OCI-LY7 (cell line): ENCODE results near the gene SVOPL. TPM values are rescaled to one million over a fixed set of nuclear protein-coding genes. Genes with fewer than 3 reads are reported as not detected.

Experiments used
- BruUV-seq: library from RNA; stranded (reverse); fragments of 400-500 nt; replicated peaks from 2 replicates; lab custom pipeline; 2021; lab: Mats Ljungman, UMichigan
- CTCF ChIA-PET: fragments of 300-600 bp; sonication (Branson Sonifier 250); formaldehyde crosslinking; loops from one replicate; lab custom pipeline; 2022; ENCODE audit warnings: antibody characterized with exemption; ENCODE audit not compliant: unreplicated experiment; lab: Charles Lee
- POLR2A ChIA-PET: fragments of 300-600 bp; sonication (Branson Sonifier 250); formaldehyde crosslinking; loops from one replicate; lab custom pipeline; 2022; ENCODE audit warnings: antibody characterized with exemption; lab: Charles Lee
- DNase-seq: peaks from one replicate; pipeline ENCODE4 v3.0.0-alpha.2; 2015; ENCODE audit warnings: low spot score
- H2AFZ ChIP-seq: fragments of 200-600 bp; sonication (generic), shearing (Covaris generic); 2 replicates; pipeline ENCODE4 v1.6.1; 2014; ENCODE audit warnings: mild to moderate bottlenecking, antibody characterized with exemption, low read length, moderate library complexity
- H3K27ac ChIP-seq: fragments of 200-600 bp; sonication (generic); 2 replicates; pipeline ENCODE4 v1.5.1; 2014; ENCODE audit warnings: mixed run types, low read depth, mild to moderate bottlenecking, moderate library complexity, low read length, inconsistent platforms; ENCODE audit not compliant: poor library complexity, severe bottlenecking
- H3K36me3 ChIP-seq: fragments of 200-600 bp; sonication (generic); 2 replicates; pipeline ENCODE4 v1.6.1; 2014; ENCODE audit warnings: mild to moderate bottlenecking, antibody characterized with exemption, low read length, moderate library complexity, mixed read lengths; ENCODE audit not compliant: insufficient read depth
- H3K4me1 ChIP-seq: fragments of 200-600 bp; sonication (generic); 2 replicates; pipeline ENCODE4 v1.5.1; 2014; ENCODE audit warnings: mild to moderate bottlenecking, low read length; ENCODE audit not compliant: insufficient read depth, poor library complexity, severe bottlenecking
- H3K4me2 ChIP-seq: fragments of 200-600 bp; sonication (generic); 2 replicates; pipeline ENCODE4 v1.6.1; 2014; ENCODE audit warnings: mild to moderate bottlenecking, low read length
- H3K4me3 ChIP-seq: fragments of 200-600 bp; sonication (generic); 2 replicates; pipeline ENCODE4 v1.5.1; 2014; ENCODE audit warnings: mild to moderate bottlenecking, low read depth, low read length; ENCODE audit not compliant: poor library complexity, severe bottlenecking
- H3K79me2 ChIP-seq: fragments of 200-600 bp; sonication (generic); 2 replicates; pipeline ENCODE4 v1.6.1; 2016; ENCODE audit warnings: low read depth, mild to moderate bottlenecking, low read length, moderate library complexity, mixed read lengths; ENCODE audit not compliant: insufficient read depth
- H3K9me2 ChIP-seq: fragments of 200-600 bp; sonication (generic); 2 replicates; pipeline ENCODE4 v1.6.1; 2016; ENCODE audit warnings: mild to moderate bottlenecking, low read length, mixed read lengths; ENCODE audit not compliant: insufficient read depth
- H3K9me3 ChIP-seq: fragments of 200-600 bp; sonication (generic); 2 replicates; pipeline ENCODE4 v1.6.1; 2014; ENCODE audit warnings: mild to moderate bottlenecking, mixed run types, low read length, mixed read lengths
- H4K20me1 ChIP-seq: fragments of 200-600 bp; sonication (generic); 2 replicates; pipeline ENCODE4 v1.6.1; 2014; ENCODE audit warnings: mild to moderate bottlenecking, antibody characterized with exemption, low read length, moderate library complexity, mixed read lengths; ENCODE audit not compliant: insufficient read depth
- EZH2phosphoT487 ChIP-seq: fragments of 200-600 bp; sonication (generic); IDR thresholded peaks from 2 replicates; pipeline ENCODE4 v1.6.1; 2018; ENCODE audit warnings: low read depth, borderline replicate concordance, mild to moderate bottlenecking, mixed run types, antibody characterized with exemption, low read length, moderate library complexity, mixed read lengths
- intact Hi-C: fragments of 100-400 bp; cut with micrococcal nuclease; formaldehyde crosslinking; loops from one replicate; pipeline ENCODE4 v1.10.0; 2022; ENCODE audit not compliant: unreplicated experiment
- total RNA-seq, 2 experiments: library from RNA; depleted of rRNA in 1 of 2; stranded (reverse); fragments of >200 nt in 1 of 2; shearing (Covaris generic) in 1 of 2; gene quantifications; 2 replicates each; pipeline ENCODE4 v1.2.3, GENCODE V29; 2014 to 2022
- TF ChIP-seq, protein P1 (sequence below): fragments of 200-600 bp; sonication (generic); conservative IDR thresholded peaks from 2 replicates; pipeline ENCODE4 v1.5.1; 2014; ENCODE audit warnings: mild to moderate bottlenecking, antibody characterized with exemption, low read length, moderate library complexity, mixed read lengths

Gene SVOPL
- total RNA-seq, 2 experiments from 2014 or later: not detected

DNA sequence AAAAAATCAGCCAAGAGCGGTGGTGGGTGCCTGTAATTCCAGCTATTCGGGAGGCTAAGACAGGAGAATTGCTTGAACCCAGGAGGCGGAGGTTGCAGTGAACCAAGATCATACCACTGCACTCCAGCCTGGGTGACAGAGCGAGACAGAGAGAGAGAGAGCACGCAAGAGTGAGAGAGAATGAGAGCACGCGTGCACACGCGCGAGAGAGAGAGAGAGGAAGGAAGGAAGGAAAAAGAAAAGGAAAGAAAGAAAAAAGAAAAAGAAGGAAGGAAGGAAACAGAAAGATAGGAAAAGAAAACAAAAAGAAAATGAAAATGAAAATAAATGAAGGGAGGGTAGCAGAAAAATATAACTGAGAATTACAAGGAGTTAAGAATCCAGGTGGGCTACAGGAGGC, 82.7 kb downstream of the SVOPL start:
- H3K4me1 ChIP-seq: no peaks in the 10 kb centered on the region
- H3K36me3 ChIP-seq: no peaks in the 10 kb centered on the region
- H3K4me3 ChIP-seq: no peak overlapping the region
- no peaks in the 10 kb centered on the region for H3K79me2 ChIP-seq
- BruUV-seq: no TSS peak
- H3K27ac ChIP-seq: no peak overlapping the region
- ChIA-PET CTCF (no interaction called here), POLR2A (no interaction called here)
- no peaks in the 10 kb centered on the region for H3K9me3 ChIP-seq
- H3K4me2 ChIP-seq: no peak overlapping the region
- no peak for DNase-seq
- intact Hi-C loops: no loop called here
- no peaks in the 10 kb centered on the region for H3K9me2 ChIP-seq
- TF ChIP-seq, protein P1, sequence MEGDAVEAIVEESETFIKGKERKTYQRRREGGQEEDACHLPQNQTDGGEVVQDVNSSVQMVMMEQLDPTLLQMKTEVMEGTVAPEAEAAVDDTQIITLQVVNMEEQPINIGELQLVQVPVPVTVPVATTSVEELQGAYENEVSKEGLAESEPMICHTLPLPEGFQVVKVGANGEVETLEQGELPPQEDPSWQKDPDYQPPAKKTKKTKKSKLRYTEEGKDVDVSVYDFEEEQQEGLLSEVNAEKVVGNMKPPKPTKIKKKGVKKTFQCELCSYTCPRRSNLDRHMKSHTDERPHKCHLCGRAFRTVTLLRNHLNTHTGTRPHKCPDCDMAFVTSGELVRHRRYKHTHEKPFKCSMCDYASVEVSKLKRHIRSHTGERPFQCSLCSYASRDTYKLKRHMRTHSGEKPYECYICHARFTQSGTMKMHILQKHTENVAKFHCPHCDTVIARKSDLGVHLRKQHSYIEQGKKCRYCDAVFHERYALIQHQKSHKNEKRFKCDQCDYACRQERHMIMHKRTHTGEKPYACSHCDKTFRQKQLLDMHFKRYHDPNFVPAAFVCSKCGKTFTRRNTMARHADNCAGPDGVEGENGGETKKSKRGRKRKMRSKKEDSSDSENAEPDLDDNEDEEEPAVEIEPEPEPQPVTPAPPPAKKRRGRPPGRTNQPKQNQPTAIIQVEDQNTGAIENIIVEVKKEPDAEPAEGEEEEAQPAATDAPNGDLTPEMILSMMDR: no peak
- no peak for TF ChIP-seq EZH2phosphoT487
- H2AFZ ChIP-seq: no peak overlapping the region
- H4K20me1 ChIP-seq: no peaks in the 10 kb centered on the region

DNA sequence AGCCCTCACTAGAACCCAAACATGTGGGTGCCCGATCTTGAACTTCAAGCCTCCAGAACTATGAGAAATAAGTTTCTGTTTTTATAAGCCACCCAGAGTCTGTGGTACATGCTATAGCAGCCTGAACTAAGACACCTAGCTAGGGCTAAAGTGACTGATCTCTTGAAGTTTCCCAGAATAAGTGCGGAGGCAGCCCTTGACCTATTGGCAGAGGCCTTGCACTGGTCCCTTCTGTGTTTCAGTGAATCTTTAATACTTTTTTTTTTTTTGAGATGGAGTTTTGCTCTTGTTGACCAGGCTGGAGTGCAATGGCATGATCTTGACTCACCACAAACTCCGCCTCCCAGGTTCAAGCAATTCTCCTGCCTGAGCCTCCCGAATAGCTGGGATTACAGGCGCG, 85.1 kb downstream of the SVOPL start:
- H3K9me3 ChIP-seq: no peaks in the 10 kb centered on the region
- POLR2A ChIA-PET: interaction anchor here (0.6 to 0.9 kb wide), 2 partner anchors 122 to 1903 kb away, joined by 3 to 6 read pairs; no protein-coding TSS in a partner anchor
- H3K36me3 ChIP-seq: no peaks in the 10 kb centered on the region
- H3K79me2 ChIP-seq: no peaks in the 10 kb centered on the region
- TF ChIP-seq, protein P1: no peak
- no peak for TF ChIP-seq EZH2phosphoT487
- no peaks in the 10 kb centered on the region for H3K4me1 ChIP-seq
- no peak overlapping the region for H3K27ac ChIP-seq
- no peaks in the 10 kb centered on the region for H4K20me1 ChIP-seq
- BruUV-seq: no TSS peak
- H2AFZ ChIP-seq: no peak overlapping the region
- no peaks in the 10 kb centered on the region for H3K9me2 ChIP-seq
- CTCF ChIA-PET: no interaction called here
- no peak overlapping the region for H3K4me3 ChIP-seq
- intact Hi-C loops: no loop called here
- no peak for DNase-seq
- H3K4me2 ChIP-seq: no peak overlapping the region

DNA sequence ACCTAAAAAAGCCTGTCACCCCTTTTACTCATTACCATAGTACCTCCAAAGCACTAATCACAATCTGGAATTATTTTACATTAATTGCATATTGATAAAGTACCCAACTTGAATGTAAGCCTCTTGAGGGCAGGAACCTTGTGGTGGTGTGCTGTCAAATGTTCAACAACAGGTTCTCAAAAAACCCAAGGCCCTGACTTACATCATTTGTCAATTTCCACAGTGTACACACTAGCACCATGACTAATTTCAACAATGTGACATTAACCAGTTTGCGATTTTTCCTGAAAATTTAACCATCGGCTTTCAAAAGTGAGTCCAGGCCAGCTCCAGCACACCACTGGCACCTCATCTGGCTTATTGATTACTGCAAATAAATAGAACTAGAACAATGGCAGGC, 87.5 kb downstream of the SVOPL start:
- POLR2A ChIA-PET: no interaction called here

More for the DNA sequence above, 87.5 kb downstream of the SVOPL start:
- CTCF ChIA-PET: no interaction called here
- no peak for DNase-seq
- H3K9me2 ChIP-seq: no peaks in the 10 kb centered on the region
- no peaks in the 10 kb centered on the region for H3K79me2 ChIP-seq
- no peak overlapping the region for H3K27ac ChIP-seq
- no peak overlapping the region for H3K4me2 ChIP-seq
- H3K36me3 ChIP-seq: no peaks in the 10 kb centered on the region
- H3K9me3 ChIP-seq: no peaks in the 10 kb centered on the region
- no peaks in the 10 kb centered on the region for H3K4me1 ChIP-seq
- no TSS peak for BruUV-seq
- H2AFZ ChIP-seq: no peak overlapping the region
- H3K4me3 ChIP-seq: no peak overlapping the region
- no peaks in the 10 kb centered on the region for H4K20me1 ChIP-seq
- intact Hi-C loops: no loop called here
- TF ChIP-seq EZH2phosphoT487: no peak
- TF ChIP-seq, protein P1: no peak
